Endothelial cell of umbilical vein (primary cell): ENCODE measurements around the gene ZFP1. TPM values are rescaled to one million over a fixed set of nuclear protein-coding genes. Genes with fewer than 3 reads are reported as not detected.
"Not testable (repeated sequence)": the region's sequence is repeated elsewhere in the genome, so short reads cannot be mapped to it uniquely, and the experiment has no call there.

Source experiments
- BruUV-seq: library from RNA; stranded (reverse); fragments of 400-500 nt; replicated peaks from 2 replicates; lab custom pipeline; 2021; lab: Mats Ljungman, UMichigan
- CTCF ChIA-PET: fragments of 300-600, 350-600 bp; sonication (Branson Sonifier 250); formaldehyde crosslinking; loops from one replicate; lab custom pipeline; 2021; ENCODE audit warnings: antibody characterized with exemption, inconsistent platforms; lab: Charles Lee
- POLR2A ChIA-PET: fragments of 300-600, 350-600 bp; sonication (Branson Sonifier 250); formaldehyde crosslinking; loops from one replicate; lab custom pipeline; 2021; ENCODE audit warnings: antibody characterized with exemption, inconsistent platforms; lab: Charles Lee
- DNase-seq: peaks from one replicate; pipeline ENCODE4 v3.0.0-alpha.2; 2011; ENCODE audit warnings: low read depth, low spot score
- FAIRE-seq: peaks from 2 replicates; lab custom pipeline; 2011; peaks lifted over from hg19 to GRCh38; lab: Jason Lieb, UNC
- H2AFZ ChIP-seq: 2 replicates; pipeline ENCODE4 v1.6.0; 2012; ENCODE audit warnings: low read depth, low read length, control low read depth, inconsistent platforms
- H3K27ac ChIP-seq: 2 replicates; pipeline ENCODE4 v1.5.1; 2011; ENCODE audit warnings: low read depth, mild to moderate bottlenecking, control low read depth, low read length, moderate library complexity; ENCODE audit not compliant: insufficient read depth
- H3K27me3 ChIP-seq, 2 experiments: 2 replicates each; pipeline versions ENCODE4 v1.6.0 to v1.6.1; 2011; ENCODE audit warnings: low read length in 2 of 2, mixed read lengths in 1 of 2; ENCODE audit not compliant: control insufficient read depth in 2 of 2, insufficient read depth in 2 of 2
- H3K36me3 ChIP-seq, 2 experiments: 2 replicates in 1 of 2; 3 replicates in 1 of 2; pipeline ENCODE4 v1.5.1; 2011; ENCODE audit warnings: low read length in 2 of 2, mild to moderate bottlenecking in 1 of 2, moderate library complexity in 1 of 2; ENCODE audit not compliant: control insufficient read depth in 2 of 2, insufficient read depth in 2 of 2; ENCODE audit errors: extremely low read depth in 1 of 2
- H3K4me1 ChIP-seq: 3 replicates; pipeline ENCODE4 v1.5.1; 2011; ENCODE audit warnings: mild to moderate bottlenecking, low read length; ENCODE audit not compliant: control insufficient read depth, insufficient read depth; ENCODE audit errors: extremely low read depth
- H3K4me2 ChIP-seq: 2 replicates; pipeline ENCODE4 v1.6.1; 2011; ENCODE audit warnings: low read length, control low read depth, mixed read lengths; ENCODE audit not compliant: insufficient read depth
- H3K4me3 ChIP-seq, 3 experiments: fragments of 200-600 bp in 1 of 3; sonication (generic), shearing (Covaris generic) in 1 of 3; replicated peaks in 1 of 3; 2 replicates each; pipeline ENCODE4 v1.5.1; 2011 to 2016; ENCODE audit warnings: control low read depth in 3 of 3, low read length in 3 of 3, mild to moderate bottlenecking in 2 of 3, inconsistent platforms in 1 of 3, low read depth in 1 of 3, moderate library complexity in 1 of 3; ENCODE audit not compliant: insufficient read depth in 1 of 3
- H3K79me2 ChIP-seq: 2 replicates; pipeline ENCODE4 v1.6.0; 2012; ENCODE audit warnings: low read length, inconsistent platforms; ENCODE audit not compliant: control insufficient read depth, insufficient read depth
- H3K9ac ChIP-seq: replicated peaks from 2 replicates; pipeline ENCODE3; 2011; ENCODE audit warnings: low read length, control low read depth; ENCODE audit not compliant: insufficient read depth; ENCODE audit errors: extremely low read depth
- H3K9me1 ChIP-seq: replicated peaks from 3 replicates; pipeline ENCODE4 v1.6.0; 2011; ENCODE audit warnings: mild to moderate bottlenecking, low read length; ENCODE audit not compliant: control insufficient read depth, insufficient read depth; ENCODE audit errors: extremely low read depth
- H3K9me3 ChIP-seq: replicated peaks from 2 replicates; pipeline ENCODE4 v1.5.1; 2012; ENCODE audit warnings: low read length, inconsistent platforms; ENCODE audit not compliant: control insufficient read depth, insufficient read depth
- H4K20me1 ChIP-seq: replicated peaks from 2 replicates; pipeline ENCODE3; 2011; ENCODE audit warnings: mild to moderate bottlenecking, low read length; ENCODE audit not compliant: control insufficient read depth, insufficient read depth; ENCODE audit errors: extremely low read depth
- CTCF ChIP-seq, 2 donors: IDR thresholded peaks; 1 replicate in 1 of 2; 2 replicates in 1 of 2; pipeline ENCODE4 v1.5.1; 2011; ENCODE audit warnings: low read length in 2 of 2, mild to moderate bottlenecking in 2 of 2, moderate library complexity in 2 of 2, control low read depth in 1 of 2, inconsistent platforms in 1 of 2, low read depth in 1 of 2; ENCODE audit not compliant: insufficient read depth in 1 of 2; ENCODE audit errors: extremely low read depth in 1 of 2
- EZH2 ChIP-seq: IDR thresholded peaks from 2 replicates; pipeline ENCODE4 v1.6.1; 2012; ENCODE audit warnings: borderline replicate concordance, low read depth, mild to moderate bottlenecking, moderate library complexity, low read length, inconsistent platforms; ENCODE audit not compliant: severe bottlenecking
- FOS ChIP-seq: IDR thresholded peaks from 2 replicates; pipeline ENCODE4 v1.6.1; 2011; ENCODE audit warnings: mild to moderate bottlenecking, low read length, moderate library complexity, borderline replicate concordance; ENCODE audit not compliant: insufficient read depth
- GATA2 ChIP-seq: IDR thresholded peaks from 2 replicates; pipeline ENCODE4 v1.7.0; 2011; ENCODE audit warnings: low read depth, mild to moderate bottlenecking, moderate library complexity, mixed read lengths, low read length; ENCODE audit not compliant: insufficient read length, insufficient read depth
- JUN ChIP-seq: IDR thresholded peaks from 2 replicates; pipeline ENCODE4 v1.6.1; 2011; ENCODE audit warnings: borderline replicate concordance, low read depth; ENCODE audit not compliant: insufficient read length, insufficient read depth
- MAX ChIP-seq: IDR thresholded peaks from 2 replicates; pipeline ENCODE4 v1.6.1; 2011; ENCODE audit not compliant: insufficient read depth, insufficient read length
- MYC ChIP-seq: IDR thresholded peaks from one replicate; pipeline ENCODE4 v1.6.1; 2011; ENCODE audit warnings: mild to moderate bottlenecking, low read depth, low read length
- POLR2A ChIP-seq: IDR thresholded peaks from 2 replicates; pipeline ENCODE4 v1.6.1; 2012; ENCODE audit warnings: low read depth, mild to moderate bottlenecking, control low read depth, low read length
- POLR2AphosphoS5 ChIP-seq: IDR thresholded peaks from 2 replicates; pipeline ENCODE4 v1.6.1; 2012; ENCODE audit warnings: low read depth, mild to moderate bottlenecking, control low read depth, low read length, moderate library complexity; ENCODE audit not compliant: insufficient read depth
- dilution Hi-C: fragments of 300-500 bp; cut with MboI; formaldehyde crosslinking; loops from one replicate; pipeline ENCODE4 v1.15.0; 2019; ENCODE audit warnings: low sequenced_read_pairs; ENCODE audit not compliant: extremely low pct_ligation_motif_present
- intact Hi-C: fragments of 100-400 bp; cut with micrococcal nuclease; formaldehyde crosslinking; loops from one replicate; pipeline ENCODE4 v1.10.0; 2022
- polyA plus RNA-seq, 4 experiments: library from polyadenylated mRNA; depleted of rRNA in 3 of 4; stranded (reverse) in 3 of 4; unstranded in 1 of 4; fragments of >200 nt; gene quantifications; 2 replicates each; pipeline versions ENCODE4 v1.2.1 to v1.2.3, GENCODE V29; 2011 to 2012; ENCODE audit warnings: missing spikeins in 1 of 4
- total RNA-seq: library from RNA; stranded (reverse); gene quantifications from 2 replicates; pipeline ENCODE4 v1.2.3, GENCODE V29; 2021

Gene ZFP1
- total and polyA plus RNA-seq, 2 donors (not counting 3 experiments of a cell fraction or from before 2014, with no cell fraction given) = 2.8 to 9.8 TPM

- DNase-seq, dilution Hi-C loops: not testable (repeated sequence)
Measured at GRCh38 chr16:75205961-75206748, 57.8 kb downstream of the ZFP1 start.

GRCh38 chr16:75206749-75207451, 58.6 kb downstream of the ZFP1 start, which contains the start of gene CTRB2:
TSS of gene CTRB2 (minus strand) at chr16:75207161. CDS start at chr16:75207141, 20 bp downstream.
- Histone ChIP-seq H3K36me3 (no peaks in the 10 kb centered on the region), H3K27ac (no peak within 1 kb of the TSS), H4K20me1 (no peaks in the 10 kb centered on the region), H3K4me2 (no peak within 1 kb of the TSS), H3K79me2 (no peaks in the 10 kb centered on the region), H3K4me3 (no peak within 1 kb of the TSS), H3K9me3 (no peaks in the 10 kb centered on the region), H2AFZ (no peak within 1 kb of the TSS), H3K4me1 (no peaks in the 10 kb centered on the region), H3K9me1 (no peaks in the 10 kb centered on the region), H3K27me3 (no peaks in the 10 kb centered on the region), H3K9ac (no peak within 1 kb of the TSS)
- dilution Hi-C loops (no loop called here), intact Hi-C loops (loop anchor here (1.0 to 2.0 kb wide), 2 partner anchors 18 to 37 kb away; no protein-coding TSS in a partner anchor)
- POLR2A ChIA-PET = interaction anchor here (1.1 kb wide), 1 partner anchor 18 kb away, joined by 4 read pairs; no protein-coding TSS in a partner anchor
- FAIRE-seq (no peak), DNase-seq (no peak)
- BruUV-seq = no TSS peak
- CTCF ChIA-PET = interaction anchor here (0.9 to 1.4 kb wide), 4 partner anchors 17 to 208 kb away, joined by 3 to 5 read pairs (median 3); partner anchors contain the start of gene ZNRF1
- TF ChIP-seq GATA2 (no peak), MYC (no peak), POLR2A (no peak), CTCF (IDR thresholded peaks at IDR 0.05; ENCODE audit: extremely low read depth in 1 of 2, insufficient read depth in 1 of 2, low read depth in 1 of 2, low read length in 2 of 2) (no peak), JUN (no peak), FOS (no peak), MAX (no peak), POLR2AphosphoS5 (no peak), EZH2 (no peak)

More at GRCh38 chr16:75205961-75206748, 57.8 kb downstream of the ZFP1 start:
- CTCF ChIA-PET = interaction anchor here (0.9 to 1.4 kb wide), 4 partner anchors 18 to 208 kb away, joined by 3 to 5 read pairs (median 3); partner anchors contain the start of gene ZNRF1
- H3K36me3 ChIP-seq, H2AFZ ChIP-seq, H3K79me2 ChIP-seq, H3K9ac ChIP-seq, H3K27me3 ChIP-seq, H3K27ac ChIP-seq, H3K4me1 ChIP-seq, H3K9me3 ChIP-seq, FAIRE-seq, H3K4me2 ChIP-seq, H3K9me1 ChIP-seq, H4K20me1 ChIP-seq, H3K4me3 ChIP-seq: not testable (repeated sequence)
- POLR2A ChIA-PET = interaction anchor here (1.1 kb wide), 1 partner anchor 19 kb away, joined by 4 read pairs; no protein-coding TSS in a partner anchor
- TSS peak; percentile 5 for BruUV-seq
- intact Hi-C loops = loop anchor here (1.0 to 2.0 kb wide), 2 partner anchors 19 to 38 kb away; no protein-coding TSS in a partner anchor
